Measurements from ENCODE around the gene ERGIC3. TPM values are rescaled to one million over a fixed set of nuclear protein-coding genes. Genes with fewer than 3 reads are reported as not detected.

The ERGIC3 gene
- polyA plus RNA-seq, 1 donor: 271 TPM

GRCh38 chr20:35601990-35602389 is 60.1 kb downstream of the ERGIC3 start:
- Histone ChIP-seq H3K36me3 (ENCODE audit: control insufficient read depth, insufficient read depth, low read length) (no peaks in the 10 kb centered on the region), H3K4me3 (ENCODE audit: low read length) (peak overlapping the region; percentile 12), H3K9me3 (ENCODE audit: control insufficient read depth, low read depth, low read length) (peaks cover 2% of the 10 kb centered on the region), H3K27ac (ENCODE audit: low read length) (no peak overlapping the region), H3K27me3 (ENCODE audit: control insufficient read depth, insufficient read depth, low read length) (peaks cover 28% of the 10 kb centered on the region), H3K4me1 (ENCODE audit: control insufficient read depth, insufficient read depth, low read length) (peaks cover 16% of the 10 kb centered on the region)
- no CpG with 5 or more reads among the region's 30 CpGs for WGBS (ENCODE audit: insufficient coverage, low lambda C conversion rate)
- no peak for DNase-seq

GRCh38 chr20:35602851-35603495 is 61.1 kb downstream of the ERGIC3 start:
- no CpG with 5 or more reads among the region's 15 CpGs for WGBS (ENCODE audit: insufficient coverage, low lambda C conversion rate)
- Histone ChIP-seq H3K27me3 (ENCODE audit: control insufficient read depth, insufficient read depth, low read length) (peaks cover 28% of the 10 kb centered on the region), H3K9me3 (ENCODE audit: control insufficient read depth, low read depth, low read length) (peaks cover 2% of the 10 kb centered on the region), H3K4me1 (ENCODE audit: control insufficient read depth, insufficient read depth, low read length) (peaks cover 16% of the 10 kb centered on the region), H3K27ac (ENCODE audit: low read length) (no peak overlapping the region), H3K4me3 (ENCODE audit: low read length) (no peak overlapping the region), H3K36me3 (ENCODE audit: control insufficient read depth, insufficient read depth, low read length) (no peaks in the 10 kb centered on the region)
- DNase-seq: no peak

GRCh38 chr20:35603695-35604448 is 62.0 kb downstream of the ERGIC3 start:
- DNase-seq: peak in 1 of 2 donors; percentile 49
- peaks cover 16% of the 10 kb centered on the region for H3K4me1 ChIP-seq (ENCODE audit: control insufficient read depth, insufficient read depth, low read length)
- H3K36me3 ChIP-seq (ENCODE audit: control insufficient read depth, insufficient read depth, low read length): no peaks in the 10 kb centered on the region
- peaks cover 2% of the 10 kb centered on the region for H3K9me3 ChIP-seq (ENCODE audit: control insufficient read depth, low read depth, low read length)
- H3K4me3 ChIP-seq (ENCODE audit: low read length): no peak overlapping the region
- WGBS (ENCODE audit: insufficient coverage, low lambda C conversion rate): no CpG with 5 or more reads among the region's 11 CpGs
- no peak overlapping the region for H3K27ac ChIP-seq (ENCODE audit: low read length)
- peaks cover 28% of the 10 kb centered on the region for H3K27me3 ChIP-seq (ENCODE audit: control insufficient read depth, insufficient read depth, low read length)

- DNase-seq: peak in 1 of 2 donors; percentile 44
- Histone ChIP-seq H3K27ac (ENCODE audit: low read length) (no peak overlapping the region), H3K27me3 (ENCODE audit: control insufficient read depth, insufficient read depth, low read length) (peaks cover 28% of the 10 kb centered on the region), H3K9me3 (ENCODE audit: control insufficient read depth, low read depth, low read length) (peaks cover 2% of the 10 kb centered on the region), H3K36me3 (ENCODE audit: control insufficient read depth, insufficient read depth, low read length) (no peaks in the 10 kb centered on the region), H3K4me1 (ENCODE audit: control insufficient read depth, insufficient read depth, low read length) (peaks cover 16% of the 10 kb centered on the region), H3K4me3 (ENCODE audit: low read length) (no peak overlapping the region)
- WGBS (ENCODE audit: insufficient coverage, low lambda C conversion rate): no CpG with 5 or more reads among the region's 4 CpGs
These were observed 62.5 kb downstream of the ERGIC3 start for GRCh38 chr20:35604449-35604747.

GRCh38 chr20:35606127-35606526 is 64.2 kb downstream of the ERGIC3 start:
- no peak overlapping the region for H3K27ac ChIP-seq (ENCODE audit: low read length)
- no peaks in the 10 kb centered on the region for H3K9me3 ChIP-seq (ENCODE audit: control insufficient read depth, low read depth, low read length)
- H3K27me3 ChIP-seq (ENCODE audit: control insufficient read depth, insufficient read depth, low read length): peaks cover 14% of the 10 kb centered on the region
- no peak overlapping the region for H3K4me3 ChIP-seq (ENCODE audit: low read length)
- DNase-seq: no peak
- H3K4me1 ChIP-seq (ENCODE audit: control insufficient read depth, insufficient read depth, low read length): peaks cover 10% of the 10 kb centered on the region
- WGBS (ENCODE audit: insufficient coverage, low lambda C conversion rate): no CpG with 5 or more reads among the region's 4 CpGs
- no peaks in the 10 kb centered on the region for H3K36me3 ChIP-seq (ENCODE audit: control insufficient read depth, insufficient read depth, low read length)

Other genes starting within 250 kb of the ERGIC3 start
- 0.01 TPM for gene FAM83C, start 249.7 kb upstream of the ERGIC3 start, polyA plus RNA-seq
- 39.5 TPM for gene UQCC1, start 130.1 kb upstream of the ERGIC3 start, polyA plus RNA-seq
- gene GDF5, start 103.8 kb upstream of the ERGIC3 start, polyA plus RNA-seq: 0.15 TPM
- gene CEP250, start 86.5 kb upstream of the ERGIC3 start, polyA plus RNA-seq: 31.0 TPM
- gene C20orf173, start 12.4 kb upstream of the ERGIC3 start, polyA plus RNA-seq: not detected
- gene SPAG4, start 73.8 kb downstream of the ERGIC3 start, polyA plus RNA-seq: 1.5 TPM
- gene CPNE1, start 122.8 kb downstream of the ERGIC3 start, polyA plus RNA-seq: 150 TPM
- 62.4 TPM for gene RBM12, start 122.8 kb downstream of the ERGIC3 start, polyA plus RNA-seq
- 32.1 TPM for gene NFS1, start 157.3 kb downstream of the ERGIC3 start, polyA plus RNA-seq
- gene ROMO1, start 157.3 kb downstream of the ERGIC3 start, polyA plus RNA-seq: 133 TPM
- 429 TPM for gene RBM39, start 200.2 kb downstream of the ERGIC3 start, polyA plus RNA-seq
- gene PHF20, start 229.9 kb downstream of the ERGIC3 start, polyA plus RNA-seq: 23.6 TPM

All from large intestine (tissue), 3 donors.